ENCODE measurements around the gene ASB6.

- no peak for TF ChIP-seq CTCF (IDR thresholded peaks at IDR 0.05)
- no peak for TF ChIP-seq POLR2A (IDR thresholded peaks at IDR 0.05)
These were observed 9.5 kb downstream of the ASB6 start for GRCh38 chr9:129632460-129632859.

Data from body of pancreas (tissue), 4 donors.